Peyer's patch (tissue), 4 donors: ENCODE measurements around the gene RMND1. TPM values are rescaled to one million over a fixed set of nuclear protein-coding genes. Genes with fewer than 3 reads are reported as not detected.
"Not testable (repeated sequence)": the region's sequence is repeated elsewhere in the genome, so short reads cannot be mapped to it uniquely, and the experiment has no call there.

ENCODE experiments used
- DNase-seq, 3 donors: peaks; one replicate each; pipeline ENCODE4 v3.0.0-alpha.2; 2017 to 2019
- H3K27ac ChIP-seq, 4 donors: fragments of 200-600 bp; sonication (generic); one replicate each; pipeline ENCODE4 v1.5.1; 2016 to 2019
- H3K27me3 ChIP-seq, 2 donors: fragments of 200-600 bp; sonication (generic); one replicate each; pipeline ENCODE4 v1.5.1; 2019
- H3K36me3 ChIP-seq, 3 donors: fragments of 200-600 bp; sonication (generic); one replicate each; pipeline ENCODE4 v1.5.1; 2016 to 2019
- H3K4me1 ChIP-seq, 4 donors: fragments of 200-600 bp; sonication (generic); one replicate each; pipeline ENCODE4 v1.5.1; 2016 to 2019
- H3K4me3 ChIP-seq, 4 donors: fragments of 200-600 bp; sonication (generic); 1 replicate in 3 of 4; 2 replicates in 1 of 4; pipeline ENCODE4 v1.5.1; 2016 to 2019; ENCODE audit warnings: mild to moderate bottlenecking in 1 of 4
- H3K9me3 ChIP-seq, 4 donors: fragments of 200-600 bp; sonication (generic); one replicate each; pipeline ENCODE4 v1.5.1; 2016 to 2019; ENCODE audit warnings: mild to moderate bottlenecking in 1 of 4
- CTCF ChIP-seq, 6 experiments: fragments of 450-650 bp in 4 of 6; fragments of 200-600 bp in 2 of 6; sonication (generic) in 1 of 6; IDR thresholded peaks; one replicate each; pipeline ENCODE4 v1.5.1; 2017 to 2019; ENCODE audit warnings: antibody characterized with exemption in 6 of 6, mild to moderate bottlenecking in 3 of 6, moderate library complexity in 1 of 6
- POLR2A ChIP-seq, 2 donors: fragments of 450-650 bp; IDR thresholded peaks; one replicate each; pipeline ENCODE4 v1.5.1; 2017; ENCODE audit warnings: antibody characterized with exemption in 2 of 2, mild to moderate bottlenecking in 2 of 2, moderate library complexity in 2 of 2
- total RNA-seq, 4 donors: library from RNA; depleted of rRNA; stranded (reverse); fragments of >200 nt; gene quantifications; one replicate each; pipeline ENCODE4 v1.1.0, GENCODE V29; 2016

Gene RMND1
- total RNA-seq, 4 donors from 2014 or later, result 18.2 to 50.3 (median 35.6) TPM

- H3K27ac ChIP-seq, result no peak overlapping the region
- DNase-seq, result peak in 2 of 3 donors; percentile 30 to 69
- H3K4me1 ChIP-seq, result peaks cover 0 to 4% (median 0%) of the 10 kb centered on the region in 4 donors
- H3K4me3 ChIP-seq, result no peak overlapping the region
- H3K36me3 ChIP-seq, result no peaks in the 10 kb centered on the region
- H3K27me3 ChIP-seq, result no peaks in the 10 kb centered on the region
- peak; percentile 54 to 90 (median 79) for TF ChIP-seq CTCF (IDR thresholded peaks at IDR 0.05)
- no peak for TF ChIP-seq POLR2A (IDR thresholded peaks at IDR 0.05)
- H3K9me3 ChIP-seq, result no peaks in the 10 kb centered on the region
These were observed 24.0 kb upstream of the RMND1 start for GRCh38 chr6:151475653-151476523.

- H3K4me1 ChIP-seq, result no peaks in the 10 kb centered on the region
- no peak for DNase-seq
- no peaks in the 10 kb centered on the region for H3K9me3 ChIP-seq
- H3K27ac ChIP-seq, result no peak overlapping the region
- no peaks in the 10 kb centered on the region for H3K27me3 ChIP-seq
- H3K4me3 ChIP-seq, result no peak overlapping the region
- no peak for TF ChIP-seq POLR2A (IDR thresholded peaks at IDR 0.05)
- TF ChIP-seq CTCF (IDR thresholded peaks at IDR 0.05), result no peak
- H3K36me3 ChIP-seq, result peaks cover 0 to 46% (median 0%) of the 10 kb centered on the region in 3 donors
These were observed 12.8 kb upstream of the RMND1 start for GRCh38 chr6:151464702-151465101.

- no peak overlapping the region for H3K4me3 ChIP-seq
- H3K27me3 ChIP-seq, result no peaks in the 10 kb centered on the region
- H3K36me3 ChIP-seq, result peaks cover 0 to 50% (median 0%) of the 10 kb centered on the region in 3 donors
- TF ChIP-seq CTCF (IDR thresholded peaks at IDR 0.05) (no peak), POLR2A (IDR thresholded peaks at IDR 0.05) (no peak)
- H3K9me3 ChIP-seq, result no peaks in the 10 kb centered on the region
- no peak overlapping the region for H3K27ac ChIP-seq
- no peak for DNase-seq
- no peaks in the 10 kb centered on the region for H3K4me1 ChIP-seq
These were observed 9.7 kb upstream of the RMND1 start for GRCh38 chr6:151461673-151462072.

- H3K4me3 ChIP-seq, DNase-seq, H3K27ac ChIP-seq, H3K27me3 ChIP-seq, H3K9me3 ChIP-seq: not testable (repeated sequence)
- Histone ChIP-seq H3K36me3 (peaks cover 0 to 27% (median 0%) of the 10 kb centered on the region in 3 donors), H3K4me1 (peaks cover 0 to 11% (median 0%) of the 10 kb centered on the region in 4 donors)
These were observed 3.9 kb upstream of the RMND1 start for GRCh38 chr6:151455751-151456398.

- peak overlapping the region; percentile 90 to 98 (median 94) for H3K27ac ChIP-seq
- no peaks in the 10 kb centered on the region for H3K36me3 ChIP-seq
- no peaks in the 10 kb centered on the region for H3K9me3 ChIP-seq
- peak in 1 of 3 donors; percentile 54 for DNase-seq
- H3K4me3 ChIP-seq, result peak overlapping the region; percentile 69 to 99 (median 88)
- TF ChIP-seq CTCF (IDR thresholded peaks at IDR 0.05), result no peak
- no peak for TF ChIP-seq POLR2A (IDR thresholded peaks at IDR 0.05)
- no peaks in the 10 kb centered on the region for H3K27me3 ChIP-seq
- peaks cover 0 to 11% (median 0%) of the 10 kb centered on the region in 4 donors for H3K4me1 ChIP-seq
These were observed 963 bp upstream of the RMND1 start for GRCh38 chr6:151452750-151453427.
